IMR-90 (cell line): ENCODE results near the gene CFAP92. TPM values are rescaled to one million over a fixed set of nuclear protein-coding genes. Genes with fewer than 3 reads are reported as not detected.

Source experiments
- ATAC-seq: fragments of 200-7000 bp; cut with Tn5 transposase; 2 replicates; pipeline ENCODE4 v1.9.1; 2020; ENCODE audit warnings: low read depth, mild to moderate bottlenecking, moderate library complexity
- BruUV-seq: library from RNA; stranded (reverse); fragments of 400-500 nt; replicated peaks from 2 replicates; lab custom pipeline; 2021; lab: Mats Ljungman, UMichigan
- CTCF ChIA-PET: fragments of 300-600 bp; formaldehyde crosslinking; extraction: SDS; loops from one replicate; lab custom pipeline; 2021; ENCODE audit warnings: antibody characterized with exemption; lab: Yijun Ruan, JAX
- POLR2A ChIA-PET: fragments of 300-600 bp; sonication (Branson Sonifier 250); formaldehyde crosslinking; loops from one replicate; lab custom pipeline; 2022; ENCODE audit warnings: antibody characterized with exemption; ENCODE audit not compliant: unreplicated experiment; lab: Charles Lee
- DNase-seq: peaks from one replicate; pipeline ENCODE4 v3.0.0; 2013
- H2AFZ ChIP-seq: replicated peaks from 2 replicates; pipeline ENCODE3; 2013; ENCODE audit warnings: low read length, mild to moderate bottlenecking; ENCODE audit not compliant: poor library complexity
- H2AK5ac ChIP-seq: 2 replicates; pipeline ENCODE4 v1.6.1; 2013; ENCODE audit warnings: low read depth, low read length, inconsistent platforms
- H2AK9ac ChIP-seq: replicated peaks from 2 replicates; pipeline ENCODE3; 2013; ENCODE audit warnings: mild to moderate bottlenecking, low read depth, low read length, moderate library complexity; ENCODE audit not compliant: poor library complexity
- H2BK120ac ChIP-seq: 2 replicates; pipeline ENCODE4 v1.6.1; 2013; ENCODE audit warnings: low read depth, low read length, inconsistent platforms
- H2BK15ac ChIP-seq: 3 replicates; pipeline ENCODE4 v1.6.1; 2013; ENCODE audit warnings: low read depth, low read length, inconsistent platforms
- H2BK20ac ChIP-seq: 2 replicates; pipeline ENCODE4 v1.6.1; 2013; ENCODE audit warnings: low read depth, mild to moderate bottlenecking, inconsistent platforms, low read length, moderate library complexity
- H2BK5ac ChIP-seq: 2 replicates; pipeline ENCODE4 v1.6.1; 2013; ENCODE audit warnings: mild to moderate bottlenecking, low read depth, low read length, inconsistent platforms; ENCODE audit not compliant: poor library complexity, severe bottlenecking
- H3K14ac ChIP-seq: replicated peaks from 2 replicates; pipeline ENCODE4 v1.6.1; 2013; ENCODE audit warnings: low read depth, low read length, inconsistent platforms
- H3K18ac ChIP-seq: 2 replicates; pipeline ENCODE4 v1.6.1; 2013; ENCODE audit warnings: low read depth, low read length, control low read depth
- H3K23ac ChIP-seq: 2 replicates; pipeline ENCODE4 v1.6.1; 2013; ENCODE audit warnings: low read depth, low read length, inconsistent platforms
- H3K27ac ChIP-seq: 2 replicates; pipeline ENCODE4 v1.5.1; 2013; ENCODE audit warnings: mild to moderate bottlenecking, control low read depth, low read length; ENCODE audit not compliant: insufficient read depth
- H3K27me3 ChIP-seq: 2 replicates; pipeline ENCODE4 v1.6.1; 2013; ENCODE audit warnings: low read length; ENCODE audit not compliant: control insufficient read depth, insufficient read depth
- H3K36me3 ChIP-seq: 2 replicates; pipeline ENCODE4 v1.6.1; 2013; ENCODE audit warnings: low read length, mixed read lengths; ENCODE audit not compliant: control insufficient read depth, insufficient read depth
- H3K4ac ChIP-seq: 2 replicates; pipeline ENCODE4 v1.6.1; 2013; ENCODE audit warnings: low read depth, low read length, inconsistent platforms
- H3K4me1 ChIP-seq: 2 replicates; pipeline ENCODE4 v1.6.1; 2013; ENCODE audit warnings: low read length, mixed read lengths; ENCODE audit not compliant: control insufficient read depth, insufficient read depth
- H3K4me2 ChIP-seq: 2 replicates; pipeline ENCODE4 v1.6.1; 2013; ENCODE audit warnings: low read depth, mild to moderate bottlenecking, control low read depth, low read length, moderate library complexity
- H3K4me3 ChIP-seq: 2 replicates; pipeline ENCODE4 v1.5.1; 2013; ENCODE audit warnings: low read depth, mild to moderate bottlenecking, control low read depth, low read length, moderate library complexity; ENCODE audit not compliant: insufficient read depth
- H3K56ac ChIP-seq: 2 replicates; pipeline ENCODE4 v1.6.1; 2013; ENCODE audit warnings: low read length, inconsistent platforms; ENCODE audit not compliant: insufficient read depth; ENCODE audit errors: extremely low read depth
- H3K79me1 ChIP-seq, 2 experiments: 2 replicates each; pipeline ENCODE4 v1.6.1; 2013; ENCODE audit warnings: low read length in 2 of 2, inconsistent platforms in 1 of 2, low read depth in 1 of 2
- H3K9ac ChIP-seq: 2 replicates; pipeline ENCODE4 v1.6.1; 2013; ENCODE audit warnings: low read depth, low read length, control low read depth
- H3K9me1 ChIP-seq: 2 replicates; pipeline ENCODE4 v1.6.1; 2013; ENCODE audit warnings: low read length, inconsistent platforms; ENCODE audit not compliant: insufficient read depth
- H3K9me3 ChIP-seq: 2 replicates; pipeline ENCODE4 v1.6.1; 2013; ENCODE audit warnings: low read length; ENCODE audit not compliant: control insufficient read depth, insufficient read depth
- H4K20me1 ChIP-seq: 2 replicates; pipeline ENCODE4 v1.6.1; 2013; ENCODE audit warnings: low read length, inconsistent platforms; ENCODE audit not compliant: insufficient read depth
- H4K5ac ChIP-seq: 2 replicates; pipeline ENCODE4 v1.6.1; 2013; ENCODE audit warnings: mild to moderate bottlenecking, low read depth, low read length, control low read depth
- H4K8ac ChIP-seq, 2 experiments: 2 replicates each; pipeline ENCODE4 v1.6.1; 2013; ENCODE audit warnings: low read depth in 2 of 2, low read length in 2 of 2, control low read depth in 1 of 2, inconsistent platforms in 1 of 2
- H4K91ac ChIP-seq: 2 replicates; pipeline ENCODE4 v1.6.1; 2013; ENCODE audit warnings: low read depth, low read length, inconsistent platforms; ENCODE audit not compliant: insufficient read depth
- CEBPB ChIP-seq: IDR thresholded peaks from 2 replicates; pipeline ENCODE4 v1.6.1; 2012; ENCODE audit warnings: low read depth, low read length, improper control_type of control experiment
- CHD1 ChIP-seq: IDR thresholded peaks from 2 replicates; pipeline ENCODE4 v1.6.1; 2012; ENCODE audit warnings: low read depth, low read length, improper control_type of control experiment
- CTCF ChIP-seq: conservative IDR thresholded peaks from 2 replicates; pipeline ENCODE4 v1.5.1; 2012; ENCODE audit warnings: mild to moderate bottlenecking, low read depth, low read length, improper control_type of control experiment
- ELK1 ChIP-seq: fragments of 150-350 bp; IDR thresholded peaks from 2 replicates; pipeline ENCODE4 v1.6.1; 2016; ENCODE audit warnings: low read depth, mild to moderate bottlenecking, low read length, moderate library complexity, borderline replicate concordance
- MXI1 ChIP-seq: IDR thresholded peaks from 2 replicates; pipeline ENCODE4 v1.6.1; 2012; ENCODE audit warnings: low read depth, mild to moderate bottlenecking, low read length, moderate library complexity, borderline replicate concordance
- POLR2A ChIP-seq: IDR thresholded peaks from 2 replicates; pipeline ENCODE4 v1.6.1; 2012; ENCODE audit warnings: mild to moderate bottlenecking, low read depth, low read length
- RAD21 ChIP-seq: IDR thresholded peaks from 2 replicates; pipeline ENCODE4 v1.6.1; 2012; ENCODE audit warnings: low read length, improper control_type of control experiment
- RFX5 ChIP-seq: IDR thresholded peaks from 2 replicates; pipeline ENCODE4 v1.8.0; 2012; ENCODE audit warnings: low read depth, mild to moderate bottlenecking, low read length, moderate library complexity
- SMC3 ChIP-seq: fragments of 150-350 bp; IDR thresholded peaks from 2 replicates; pipeline ENCODE4 v1.6.1; 2016; ENCODE audit warnings: low read depth, mild to moderate bottlenecking, antibody characterized with exemption, low read length, moderate library complexity
- WGBS, 2 experiments: methylation state at CpG; one replicate each; pipeline versions ENCODE4 v1.1.5 to v1.1.7; 2013; ENCODE audit warnings: missing lambda C conversion rate in 2 of 2; ENCODE audit not compliant: insufficient read length in 1 of 2; ENCODE audit errors: extremely low coverage in 2 of 2; 5-methylcytosine and 5-hydroxymethylcytosine counted together
- dilution Hi-C: fragments of 300-500 bp; cut with HindIII; formaldehyde crosslinking; loops from one replicate; pipeline ENCODE4 v1.14.3; 2018; ENCODE audit warnings: low sequenced_read_pairs; ENCODE audit not compliant: unreplicated experiment
- in situ Hi-C: fragments of 300-500 bp; cut with MboI; formaldehyde crosslinking; loops from 3 replicates; pipeline ENCODE4 v1.14.3; 2019; ENCODE audit warnings: low sequenced_read_pairs, inconsistent platforms, mixed read lengths
- intact Hi-C: fragments of 100-400 bp; cut with micrococcal nuclease; formaldehyde crosslinking; loops from 2 replicates; pipeline ENCODE4 v1.10.0; 2022
- polyA plus RNA-seq, 3 experiments: library from polyadenylated mRNA; depleted of rRNA; stranded (reverse); fragments of >200 nt; gene quantifications; 2 replicates each; pipeline ENCODE4 v1.2.3, GENCODE V29; 2012; ENCODE audit warnings: low replicate concordance in 1 of 3
- total RNA-seq: library from RNA; depleted of rRNA; stranded (reverse); fragments of >200 nt; gene quantifications from 2 replicates; pipeline ENCODE4 v1.2.3, GENCODE V29; 2012

Gene CFAP92
- total and polyA plus RNA-seq, 2 of the 4 experiments (the other 2 are of a cell fraction) = not detected

- Histone ChIP-seq H3K79me1 (no peaks in the 10 kb centered on the region), H2BK20ac (no peak overlapping the region), H3K36me3 (no peaks in the 10 kb centered on the region), H3K14ac (no peak overlapping the region), H2BK5ac (no peak overlapping the region), H3K27me3 (peaks cover 68% of the 10 kb centered on the region), H2AFZ (no peak overlapping the region), H3K27ac (no peak overlapping the region), H3K4me1 (peaks cover 7% of the 10 kb centered on the region; the same call in 1 of the 2 replicates), H2BK15ac (no peak overlapping the region), H2AK5ac (no peak overlapping the region), H3K4me3 (no peak overlapping the region), H3K23ac (no peak overlapping the region), H3K18ac (no peak overlapping the region), H3K9me1 (no peaks in the 10 kb centered on the region; the same call in 1 of the 2 replicates), H3K9ac (no peak overlapping the region), H2AK9ac (no peak overlapping the region), H3K56ac (no peak overlapping the region), H3K9me3 (no peaks in the 10 kb centered on the region), H3K4ac (no peak overlapping the region), H4K20me1 (no peaks in the 10 kb centered on the region), H4K91ac (no peak overlapping the region), H2BK120ac (no peak overlapping the region), H4K8ac (no peak overlapping the region), H4K5ac (no peak overlapping the region), H3K4me2 (no peak overlapping the region)
- no TSS peak for BruUV-seq
- POLR2A ChIA-PET = no interaction called here
- in situ Hi-C loops (no loop called here), dilution Hi-C loops (no loop called here), intact Hi-C loops (no loop called here)
- TF ChIP-seq CTCF (no peak), CEBPB (no peak), SMC3 (no peak), MXI1 (no peak), POLR2A (no peak), RFX5 (no peak), CHD1 (no peak), RAD21 (no peak), ELK1 (no peak)
- DNase-seq (no peak), ATAC-seq (no peak)
- CTCF ChIA-PET = no interaction called here
- no CpG with 5 or more reads among the region's 1 CpG for WGBS, 2 experiments
Observed at GRCh38 chr3:128995737-128996136, 1.9 kb upstream of the CFAP92 start.
